CD4-positive, alpha-beta T cell treated with Interleukin-1 beta for 1 hour (primary cell): Measurements from ENCODE around the gene B4GALT1.

Experiments used
- DNase-seq, 2 donors: peaks; one replicate each; pipeline ENCODE4 v3.0.0-alpha.2; 2020 to 2022

B4GALT1 gene

GRCh38 chr9:33137781-33138264 is 29.3 kb downstream of the B4GALT1 start:
- DNase-seq = no peak

GRCh38 chr9:33136721-33137670 is 30.1 kb downstream of the B4GALT1 start:
- DNase-seq = no peak

GRCh38 chr9:33135470-33135958 is 31.6 kb downstream of the B4GALT1 start:
- peak in 1 of 2 donors; percentile 46 for DNase-seq

- no peak for DNase-seq
These were observed 32.1 kb downstream of the B4GALT1 start for GRCh38 chr9:33135031-33135461.

GRCh38 chr9:33133186-33133585 is 34.0 kb downstream of the B4GALT1 start:
- DNase-seq = no peak

GRCh38 chr9:33131790-33132772 is 35.1 kb downstream of the B4GALT1 start:
- no peak for DNase-seq

GRCh38 chr9:33130961-33131789 is 36.0 kb downstream of the B4GALT1 start:
- no peak for DNase-seq

GRCh38 chr9:33129886-33130881 is 37.0 kb downstream of the B4GALT1 start:
- peak in 1 of 2 donors; percentile 35 for DNase-seq

GRCh38 chr9:33129251-33129885 is 37.8 kb downstream of the B4GALT1 start:
- DNase-seq = no peak

- no peak for DNase-seq
These were observed 38.6 kb downstream of the B4GALT1 start for GRCh38 chr9:33128570-33128969.

- DNase-seq = no peak
These were observed 39.3 kb downstream of the B4GALT1 start for GRCh38 chr9:33127881-33128280.

- peak in 1 of 2 donors; percentile 66 for DNase-seq
These were observed 41.0 kb downstream of the B4GALT1 start for GRCh38 chr9:33125871-33126823.

GRCh38 chr9:33125461-33125860 is 41.7 kb downstream of the B4GALT1 start:
- DNase-seq = no peak

GRCh38 chr9:33124751-33125381 is 42.3 kb downstream of the B4GALT1 start:
- peak in 1 of 2 donors; percentile 61 for DNase-seq

- no peak for DNase-seq
These were observed 43.1 kb downstream of the B4GALT1 start for GRCh38 chr9:33124046-33124445.

GRCh38 chr9:33123407-33124031 is 43.6 kb downstream of the B4GALT1 start:
- no peak for DNase-seq

- DNase-seq = no peak
These were observed 46.5 kb downstream of the B4GALT1 start for GRCh38 chr9:33120620-33121019.

- no peak for DNase-seq
These were observed 49.3 kb downstream of the B4GALT1 start for GRCh38 chr9:33117796-33118195.
